ENCODE data around the gene GTF2H4.

GTF2H4 gene

GRCh38 chr6:30938730-30939129 is 30.7 kb downstream of the GTF2H4 start:
- no peak for TF ChIP-seq CTCF (IDR thresholded peaks at IDR 0.05; ENCODE audit: insufficient read depth, low read depth, low read length, missing control alignments)
- peak; percentile 34 for DNase-seq (ENCODE audit: low read depth)
- H3K4me3 ChIP-seq (ENCODE audit: low read length), result no peak overlapping the region

GRCh38 chr6:30939473-30939872 is 31.5 kb downstream of the GTF2H4 start:
- TF ChIP-seq CTCF (IDR thresholded peaks at IDR 0.05; ENCODE audit: insufficient read depth, low read depth, low read length, missing control alignments), result no peak
- H3K4me3 ChIP-seq (ENCODE audit: low read length), result no peak overlapping the region
- no peak for DNase-seq (ENCODE audit: low read depth)

GRCh38 chr6:30940361-30940986 is 32.5 kb downstream of the GTF2H4 start, which contains the start of gene MUCL3:
Gene MUCL3 (plus strand): TSS chr6:30940973. CDS start chr6:30941000, 27 bp downstream.
- no peak for TF ChIP-seq CTCF (IDR thresholded peaks at IDR 0.05; ENCODE audit: insufficient read depth, low read depth, low read length, missing control alignments)
- DNase-seq (ENCODE audit: low read depth), result no peak
- H3K4me3 ChIP-seq (ENCODE audit: low read length), result no peak within 1 kb of the TSS

- peak; percentile 72 for TF ChIP-seq CTCF (IDR thresholded peaks at IDR 0.05; ENCODE audit: insufficient read depth, low read depth, low read length, missing control alignments)
- DNase-seq (ENCODE audit: low read depth), result peak; percentile 89
- H3K4me3 ChIP-seq (ENCODE audit: low read length), result no peak overlapping the region
Measured at GRCh38 chr6:30942338-30943060, 34.5 kb downstream of the GTF2H4 start.

GRCh38 chr6:30944051-30944450 is 36.0 kb downstream of the GTF2H4 start:
- DNase-seq (ENCODE audit: low read depth), result no peak
- H3K4me3 ChIP-seq (ENCODE audit: low read length), result no peak overlapping the region
- no peak for TF ChIP-seq CTCF (IDR thresholded peaks at IDR 0.05; ENCODE audit: insufficient read depth, low read depth, low read length, missing control alignments)

GRCh38 chr6:30945281-30945680 is 37.3 kb downstream of the GTF2H4 start:
- no peak for DNase-seq (ENCODE audit: low read depth)
- no peak for TF ChIP-seq CTCF (IDR thresholded peaks at IDR 0.05; ENCODE audit: insufficient read depth, low read depth, low read length, missing control alignments)
- H3K4me3 ChIP-seq (ENCODE audit: low read length), result no peak overlapping the region

Data from epithelial cell of esophagus (primary cell).